ENCODE results near the gene DHX40.
"Not testable (repeated sequence)": the region's sequence is repeated elsewhere in the genome, so short reads cannot be mapped to it uniquely, and the experiment has no call there.

Gene DHX40

GRCh38 chr17:59631276-59631675 is 65.9 kb downstream of the DHX40 start:
- no peak for DNase-seq

GRCh38 chr17:59632398-59632797 is 67.0 kb downstream of the DHX40 start:
- DNase-seq: no peak

- no peak for DNase-seq
Measured at GRCh38 chr17:59633658-59634359, 68.4 kb downstream of the DHX40 start.

GRCh38 chr17:59634632-59635541 is 69.5 kb downstream of the DHX40 start:
- no peak for DNase-seq

- no peak for DNase-seq
Measured at GRCh38 chr17:59637611-59638310, 72.4 kb downstream of the DHX40 start.

- DNase-seq: no peak
Measured at GRCh38 chr17:59638553-59638952, 73.1 kb downstream of the DHX40 start.

- no peak for DNase-seq
Measured at GRCh38 chr17:59641799-59642484, 76.5 kb downstream of the DHX40 start.

GRCh38 chr17:59642565-59642964 is 77.2 kb downstream of the DHX40 start:
- DNase-seq: no peak

- no peak for DNase-seq
Measured at GRCh38 chr17:59643159-59644140, 78.0 kb downstream of the DHX40 start.

GRCh38 chr17:59647288-59647687 is 81.9 kb downstream of the DHX40 start:
- no peak for DNase-seq

GRCh38 chr17:59649886-59650285 is 84.5 kb downstream of the DHX40 start:
- no peak for DNase-seq

GRCh38 chr17:59650642-59651041 is 85.2 kb downstream of the DHX40 start:
- DNase-seq: no peak

- DNase-seq: no peak
Measured at GRCh38 chr17:59651346-59651745, 85.9 kb downstream of the DHX40 start.

- DNase-seq: no peak
Measured at GRCh38 chr17:59652119-59652518, 86.7 kb downstream of the DHX40 start.

GRCh38 chr17:59656624-59657023 is 91.2 kb downstream of the DHX40 start:
- not testable (repeated sequence) for DNase-seq
